Lung (tissue), 12 donors: ENCODE data around the gene CEACAM5. TPM values are rescaled to one million over a fixed set of nuclear protein-coding genes. Genes with fewer than 3 reads are reported as not detected.
A peak's percentile ranks its signal among the peaks of the same experiment; 100 is the strongest.

ENCODE experiments used
- ATAC-seq: fragments of 200-7000 bp; cut with Tn5 transposase; one replicate; pipeline ENCODE4 v1.9.1; 2020; ENCODE audit warnings: moderate number of reproducible peaks; ENCODE audit not compliant: insufficient read depth, low FRiP score
- DNase-seq, 3 donors: peaks; one replicate each; pipeline ENCODE4 v3.0.0-alpha.2; 2013 to 2017
- H3K27ac ChIP-seq, 2 donors: one replicate each; pipeline ENCODE4 v1.5.1; 2013; ENCODE audit warnings: mild to moderate bottlenecking in 2 of 2, moderate library complexity in 2 of 2, control low read depth in 1 of 2, inconsistent platforms in 1 of 2, low read depth in 1 of 2, low read length in 1 of 2
- H3K27me3 ChIP-seq, 3 donors: one replicate each; pipeline ENCODE4 v1.5.1; 2013; ENCODE audit warnings: low read length in 2 of 3; ENCODE audit not compliant: control insufficient read depth in 3 of 3, insufficient read depth in 3 of 3
- H3K36me3 ChIP-seq, 4 donors: one replicate each; pipeline ENCODE4 v1.5.1; 2013; ENCODE audit warnings: low read length in 4 of 4, mild to moderate bottlenecking in 1 of 4, moderate library complexity in 1 of 4; ENCODE audit not compliant: control insufficient read depth in 4 of 4, insufficient read depth in 4 of 4
- H3K4me1 ChIP-seq, 5 donors: one replicate each; pipeline ENCODE4 v1.5.1; 2013; ENCODE audit warnings: low read length in 5 of 5, mild to moderate bottlenecking in 2 of 5, moderate library complexity in 1 of 5; ENCODE audit not compliant: control insufficient read depth in 5 of 5, insufficient read depth in 5 of 5
- H3K4me3 ChIP-seq: one replicate; pipeline ENCODE4 v1.5.1; 2013; ENCODE audit warnings: mild to moderate bottlenecking, control low read depth, moderate library complexity
- H3K9ac ChIP-seq, 2 donors: one replicate each; pipeline ENCODE4 v1.5.1; 2013; ENCODE audit warnings: low read length in 2 of 2, control low read depth in 1 of 2; ENCODE audit not compliant: insufficient read depth in 1 of 2
- H3K9me3 ChIP-seq, 4 donors: one replicate each; pipeline ENCODE4 v1.5.1; 2013; ENCODE audit warnings: low read length in 3 of 4, mild to moderate bottlenecking in 1 of 4, moderate library complexity in 1 of 4; ENCODE audit not compliant: control insufficient read depth in 4 of 4, insufficient read depth in 3 of 4
- CTCF ChIP-seq: IDR thresholded peaks from 2 replicates; pipeline ENCODE4 v1.5.1; 2012; ENCODE audit warnings: mild to moderate bottlenecking; ENCODE audit errors: control extremely low read depth, extremely low read depth
- WGBS, 2 donors: extraction: QIAGEN DNeasy Blood & Tissue Kit; methylation state at CpG; one replicate each; pipeline ENCODE4 v1.1.7; 2013; 5-methylcytosine and 5-hydroxymethylcytosine counted together
- polyA plus RNA-seq, 2 donors: library from polyadenylated mRNA; stranded (reverse); fragments of 200-250 nt; gene quantifications; one replicate each; pipeline ENCODE4 v1.2.1, GENCODE V29; 2013
- total RNA-seq, 2 donors: library from RNA; depleted of rRNA in 1 of 2; stranded (reverse); fragments of >200 nt in 1 of 2; gene quantifications; one replicate each; pipeline ENCODE4 v1.2.1, GENCODE V29; 2014 to 2021
- donor health status: control.
- donor health status: control.
- donor health status: Bipolar disorder and iron deficiency.
- donor health status: healthy.
- donor health status: DM: yes; HTN: yes; CAD: no.

CEACAM5 gene
- total and polyA plus RNA-seq, 4 donors: 0.11 to 37.9 (median 6.1) TPM

- Histone ChIP-seq H3K27ac (peak overlapping the region in 1 of 2 donors; percentile 85), H3K4me3 (no peak overlapping the region), H3K36me3 (no peaks in the 10 kb centered on the region), H3K9ac (no peak overlapping the region), H3K27me3 (no peaks in the 10 kb centered on the region), H3K9me3 (no peaks in the 10 kb centered on the region), H3K4me1 (no peaks in the 10 kb centered on the region)
- WGBS, 2 donors: 68 to 89% methylated on average over 5 of the region's 5 CpGs
- DNase-seq: no peak
- no peak for TF ChIP-seq CTCF
- ATAC-seq: no peak
Measured at GRCh38 chr19:41735071-41735600, 26.7 kb downstream of the CEACAM5 start.

- Histone ChIP-seq H3K27ac (no peak overlapping the region), H3K36me3 (no peaks in the 10 kb centered on the region), H3K4me1 (peaks cover 0 to 2% (median 0%) of the 10 kb centered on the region in 5 donors), H3K9ac (no peak overlapping the region), H3K9me3 (no peaks in the 10 kb centered on the region), H3K4me3 (no peak overlapping the region), H3K27me3 (no peaks in the 10 kb centered on the region)
- 55 to 64% methylated on average over 3 of the region's 3 CpGs for WGBS, 2 donors
- ATAC-seq (no peak), DNase-seq (peak in 1 of 3 donors; percentile 9)
- no peak for TF ChIP-seq CTCF
Measured at GRCh38 chr19:41739361-41739760, 30.9 kb downstream of the CEACAM5 start.

GRCh38 chr19:41740415-41741243, 32.2 kb downstream of the CEACAM5 start:
- peak; percentile 34 for ATAC-seq
- Histone ChIP-seq H3K36me3 (no peaks in the 10 kb centered on the region), H3K4me3 (no peak overlapping the region), H3K27ac (no peak overlapping the region), H3K4me1 (peaks cover 0 to 2% (median 0%) of the 10 kb centered on the region in 5 donors), H3K27me3 (no peaks in the 10 kb centered on the region), H3K9ac (no peak overlapping the region), H3K9me3 (no peaks in the 10 kb centered on the region)
- no peak for DNase-seq
- WGBS, 2 donors: 64 to 86% methylated on average over 5 of the region's 5 CpGs
- no peak for TF ChIP-seq CTCF
